Measurements from ENCODE around the gene KLHDC7B.

Gene KLHDC7B

GRCh38 chr22:50560034-50560433 is 14.3 kb downstream of the KLHDC7B start:
- no peak for DNase-seq (ENCODE audit: extremely low read depth, low read depth)
- TF ChIP-seq CTCF (IDR thresholded peaks at IDR 0.05; ENCODE audit: low read depth, low read length) = no peak

GRCh38 chr22:50561401-50562358 is 16.0 kb downstream of the KLHDC7B start:
- no peak for TF ChIP-seq CTCF (IDR thresholded peaks at IDR 0.05; ENCODE audit: low read depth, low read length)
- DNase-seq (ENCODE audit: extremely low read depth, low read depth) = no peak

- peak; percentile 61 for DNase-seq (ENCODE audit: extremely low read depth, low read depth)
- TF ChIP-seq CTCF (IDR thresholded peaks at IDR 0.05; ENCODE audit: low read depth, low read length) = peak; percentile 71
These were observed 17.1 kb downstream of the KLHDC7B start, which contains the start of gene SYCE3 for GRCh38 chr22:50562523-50563412. Gene SYCE3 (minus strand): TSS chr22:50562919. CDS start chr22:50556405, 6,514 bp downstream.

- no peak for TF ChIP-seq CTCF (IDR thresholded peaks at IDR 0.05; ENCODE audit: low read depth, low read length)
- DNase-seq (ENCODE audit: extremely low read depth, low read depth) = no peak
These were observed 17.9 kb downstream of the KLHDC7B start for GRCh38 chr22:50563413-50564160.

- TF ChIP-seq CTCF (IDR thresholded peaks at IDR 0.05; ENCODE audit: low read depth, low read length) = no peak
- DNase-seq (ENCODE audit: extremely low read depth, low read depth) = no peak
These were observed 18.6 kb downstream of the KLHDC7B start for GRCh38 chr22:50564289-50564688.

GRCh38 chr22:50567721-50568252 is 22.1 kb downstream of the KLHDC7B start:
- TF ChIP-seq CTCF (IDR thresholded peaks at IDR 0.05; ENCODE audit: low read depth, low read length) = no peak

More at GRCh38 chr22:50567721-50568252, 22.1 kb downstream of the KLHDC7B start:
- no peak for DNase-seq (ENCODE audit: extremely low read depth, low read depth)
